HG02588 (cell line): Measurements from ENCODE around the gene MYADML2.
"Not testable (repeated sequence)": the region's sequence is repeated elsewhere in the genome, so short reads cannot be mapped to it uniquely, and the experiment has no call there.

Experiments used
- ATAC-seq: cut with Tn5 transposase; IDR thresholded peaks from one replicate; pipeline ENCODE4 v1.9.1; 2021; ENCODE audit warnings: mild to moderate bottlenecking, moderate library complexity; ENCODE audit not compliant: unreplicated experiment

The MYADML2 gene

DNA sequence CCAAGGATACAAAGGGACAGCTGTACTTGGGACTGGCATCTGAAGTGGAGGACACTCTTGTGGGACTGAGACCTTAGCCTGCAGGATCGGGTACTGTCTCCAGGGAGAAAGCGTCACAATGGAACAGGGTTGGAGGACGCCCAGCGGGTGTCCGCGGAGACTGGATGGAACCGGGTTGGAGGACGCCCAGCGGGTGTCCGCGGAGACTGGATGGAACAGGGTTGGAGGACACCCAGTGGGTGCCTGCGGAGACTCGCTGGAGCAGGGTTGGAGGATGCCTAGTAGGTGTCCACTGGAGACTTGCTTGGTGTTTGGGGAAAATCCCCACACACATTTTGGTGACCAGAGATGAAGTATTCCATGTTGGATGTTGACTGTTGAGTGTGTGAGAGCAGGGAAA is at the start of gene MYADML2:
Gene MYADML2, minus strand, starts transcription at position 45 of the 400 bp plus-strand sequence. CDS start 5,492 bp downstream, outside the sequence.
- no peak for ATAC-seq

DNA sequence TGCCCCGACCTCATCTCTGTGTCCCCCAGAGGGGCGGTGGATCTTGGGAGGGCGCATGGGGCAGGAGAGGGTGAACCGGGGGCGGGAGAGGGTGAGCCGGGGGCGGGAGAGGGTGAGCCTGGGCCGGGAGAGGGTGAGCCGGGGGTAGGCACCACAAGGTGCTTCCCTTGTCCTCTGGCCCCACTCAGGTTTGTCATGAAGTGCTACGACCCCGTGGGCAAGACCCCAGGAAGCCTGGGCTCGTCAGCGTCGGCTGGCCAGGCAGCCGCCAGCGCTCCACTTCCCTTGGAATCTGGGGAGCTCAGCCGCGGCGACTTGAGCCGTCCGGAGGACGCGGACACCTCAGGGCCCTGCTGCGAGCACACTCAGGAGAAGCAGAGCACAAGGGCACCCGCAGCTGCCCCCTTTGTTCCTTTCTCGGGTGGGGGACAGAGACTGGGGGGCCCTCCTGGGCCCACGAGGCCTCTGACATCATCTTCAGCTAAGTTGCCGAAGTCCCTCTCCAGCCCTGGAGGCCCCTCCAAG is 49.3 kb upstream of the MYADML2 start:
- no peak for ATAC-seq

DNA sequence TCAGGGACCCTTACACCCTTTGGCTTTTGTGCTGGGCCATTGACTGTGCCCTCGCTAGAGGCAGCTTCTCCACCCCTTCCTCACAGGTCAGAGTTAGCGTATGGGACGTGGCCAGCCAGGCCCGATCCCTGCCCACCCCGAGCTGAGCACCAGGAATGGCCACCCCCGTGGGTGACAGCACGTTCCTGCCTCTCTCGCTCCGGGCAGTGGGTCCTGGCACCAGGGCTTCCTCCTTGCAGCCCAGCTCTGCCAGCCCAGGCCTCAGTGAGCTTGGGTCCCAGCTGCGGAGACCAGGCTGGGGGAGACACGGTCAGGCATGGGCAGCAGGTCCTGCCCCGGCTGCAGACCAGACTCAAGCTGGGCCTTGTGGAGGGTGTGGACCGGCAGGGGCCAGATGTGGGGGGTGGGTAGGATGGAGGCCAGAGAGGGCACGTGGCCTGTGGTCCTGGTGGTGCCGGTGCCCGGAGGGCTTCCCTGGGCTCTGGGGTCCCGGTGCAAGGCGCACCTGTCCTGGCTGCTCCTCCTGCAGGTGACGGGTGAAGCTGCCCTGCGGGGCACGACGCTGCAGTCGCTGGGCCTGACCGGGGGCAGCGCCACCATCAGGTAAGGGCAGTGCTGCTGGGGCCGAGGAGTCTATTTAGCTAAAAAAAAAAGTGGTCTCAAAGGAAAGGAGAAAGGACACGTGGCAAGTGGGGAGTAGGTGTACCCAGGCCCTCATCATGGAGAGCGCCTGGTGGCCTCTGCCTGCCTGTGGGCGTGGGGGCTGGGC is 48.6 kb upstream of the MYADML2 start:
- no peak for ATAC-seq

GRCh38 chr17:81994593-81995462 is 47.8 kb upstream of the MYADML2 start:
- no peak for ATAC-seq

GRCh38 chr17:81993729-81994592 is 46.9 kb upstream of the MYADML2 start:
- no peak for ATAC-seq

GRCh38 chr17:81992306-81993102 is 45.5 kb upstream of the MYADML2 start:
- no peak for ATAC-seq

DNA sequence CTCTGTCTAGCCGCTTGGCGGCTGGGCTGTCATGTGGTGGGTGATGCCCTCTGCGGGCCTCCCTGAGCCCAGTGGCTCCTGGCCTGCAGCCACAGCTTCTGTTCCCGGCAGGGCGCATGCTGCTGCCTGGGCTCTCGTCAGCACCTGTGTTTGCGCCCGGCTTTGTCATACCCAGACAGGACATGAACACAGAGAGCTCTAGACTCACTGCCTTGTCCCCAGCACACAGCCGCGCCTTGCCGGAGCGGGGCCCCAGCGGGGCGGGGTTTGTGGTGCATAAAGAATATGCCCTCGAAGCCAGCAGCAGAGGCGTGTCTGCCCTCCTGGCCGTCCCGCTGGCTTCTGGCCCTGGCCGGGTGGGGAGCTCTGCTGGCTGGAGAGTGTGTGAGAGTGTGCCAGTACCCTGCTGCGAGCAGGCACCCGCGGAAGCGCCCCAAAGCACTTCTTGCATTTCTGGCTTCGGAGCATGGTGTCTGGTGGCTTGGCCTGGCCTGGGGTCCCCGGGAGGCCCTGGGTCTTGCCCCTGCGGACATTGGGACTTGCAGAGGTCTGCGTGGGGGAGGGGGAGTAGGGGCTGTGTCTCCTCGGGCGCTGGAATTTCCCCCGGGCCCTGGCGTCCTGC is 44.8 kb upstream of the MYADML2 start:
- no peak for ATAC-seq

DNA sequence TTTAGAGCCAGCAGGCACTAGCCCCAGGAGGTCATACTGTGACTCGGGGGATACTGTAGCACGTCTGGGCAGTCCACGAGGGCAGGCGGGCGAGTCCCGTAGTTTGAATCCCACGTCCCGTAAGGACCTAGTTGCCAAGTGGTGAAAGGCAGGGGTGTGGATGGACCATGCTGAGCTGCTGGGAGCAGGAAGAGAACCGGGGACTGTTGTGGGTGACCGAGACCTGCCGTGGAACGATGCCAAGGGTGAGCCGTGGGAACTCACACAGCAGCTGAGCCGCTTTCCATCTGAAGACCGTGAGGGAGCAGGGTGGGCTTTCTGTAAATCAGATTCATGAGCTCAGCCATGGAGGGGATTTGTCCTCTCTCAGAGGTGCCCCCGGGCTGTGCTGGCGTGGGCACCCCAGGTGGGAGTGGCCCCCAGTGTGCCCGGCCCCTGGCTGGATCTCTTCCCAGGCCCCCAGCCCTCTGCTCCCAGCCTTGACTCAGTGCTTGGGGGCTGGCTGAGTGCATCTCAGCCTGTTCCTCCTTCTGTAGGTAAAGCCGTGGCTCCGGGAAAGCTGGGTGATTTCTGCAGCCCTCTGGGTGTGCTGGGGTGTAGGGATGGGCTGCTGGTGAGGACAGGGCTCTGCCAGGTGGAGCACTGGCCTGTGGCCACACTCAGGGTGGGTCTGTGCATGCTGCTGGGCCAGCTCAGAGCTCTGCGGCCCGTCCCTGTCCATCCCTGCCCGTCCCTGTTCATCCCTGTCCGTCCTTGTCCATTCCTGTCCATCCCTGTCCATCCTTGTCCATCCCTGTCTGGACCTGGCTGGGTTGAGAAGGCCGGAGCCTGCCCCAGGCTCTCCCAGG is 44.0 kb upstream of the MYADML2 start:
- no peak for ATAC-seq

- no peak for ATAC-seq
These were observed 40.2 kb upstream of the MYADML2 start for GRCh38 chr17:81987161-81987770.

DNA sequence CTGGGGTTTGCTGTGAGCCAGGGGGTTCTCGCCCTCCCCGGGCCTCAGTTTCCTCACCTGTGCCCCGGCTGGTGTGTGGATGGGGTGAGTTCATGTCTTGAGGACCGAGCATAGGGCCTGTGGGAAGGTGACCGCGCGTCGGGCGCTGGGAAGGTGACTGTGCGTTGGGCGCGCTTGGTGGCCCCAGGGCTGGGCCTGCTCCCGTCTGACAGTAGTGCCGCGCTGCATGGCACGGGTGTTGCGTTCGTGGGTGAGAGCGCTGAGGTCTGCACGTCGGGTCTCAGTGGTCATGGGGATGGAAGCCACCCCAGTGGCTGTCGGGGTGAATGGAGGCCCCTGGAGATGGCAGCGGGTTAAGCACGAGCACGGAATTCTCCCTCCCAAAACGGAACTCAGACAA is 39.6 kb upstream of the MYADML2 start:
- no peak for ATAC-seq

GRCh38 chr17:81984773-81985410 is 37.9 kb upstream of the MYADML2 start:
- ATAC-seq = no peak

- ATAC-seq = no peak
These were observed 36.8 kb upstream of the MYADML2 start for GRCh38 chr17:81983639-81984373.

- no peak for ATAC-seq
These were observed 36.1 kb upstream of the MYADML2 start for GRCh38 chr17:81983011-81983638.

DNA sequence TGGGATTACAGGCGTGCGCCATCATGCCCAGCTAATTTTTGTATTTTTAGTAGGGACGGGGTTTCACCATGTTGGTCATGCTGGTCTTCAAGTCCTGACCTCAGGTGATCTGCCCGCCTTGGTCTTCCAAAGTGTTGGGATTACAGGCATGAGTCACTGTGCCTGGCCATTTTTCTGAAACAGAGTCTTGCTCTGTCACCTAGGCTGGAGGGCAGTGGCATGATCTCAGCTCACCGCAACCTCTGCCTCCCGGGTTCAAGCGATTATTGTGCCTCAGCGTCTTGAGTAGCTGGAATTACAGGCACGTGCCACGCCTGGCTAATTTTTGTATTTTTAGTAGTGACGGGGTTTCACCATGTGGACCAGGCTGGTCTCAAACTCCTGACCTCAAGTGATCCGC is 34.5 kb upstream of the MYADML2 start:
- ATAC-seq = not testable (repeated sequence)

- no peak for ATAC-seq
These were observed 33.8 kb upstream of the MYADML2 start for GRCh38 chr17:81980707-81981343.

DNA sequence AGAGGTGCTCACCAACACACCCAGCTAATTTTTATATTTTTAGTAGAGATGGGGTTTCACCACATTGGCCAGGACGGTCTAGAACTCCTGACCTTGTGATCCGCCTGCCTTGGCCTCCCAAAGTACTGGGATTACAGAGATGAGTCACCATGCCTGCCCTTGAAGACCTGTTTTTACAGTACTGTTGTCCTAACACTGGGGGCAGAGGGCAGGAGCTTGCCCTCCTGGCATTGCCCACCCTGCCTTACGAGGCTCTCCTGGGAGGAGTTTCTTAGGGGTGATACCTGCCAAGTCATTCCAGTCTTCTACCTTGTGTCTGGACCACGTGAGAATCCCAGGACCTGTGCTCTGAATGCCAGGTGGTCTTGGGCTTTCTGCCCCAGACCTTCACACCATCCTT is 33.1 kb upstream of the MYADML2 start:
- no peak for ATAC-seq
